ENCODE measurements around the gene OSGIN1.

Gene OSGIN1, protein sequence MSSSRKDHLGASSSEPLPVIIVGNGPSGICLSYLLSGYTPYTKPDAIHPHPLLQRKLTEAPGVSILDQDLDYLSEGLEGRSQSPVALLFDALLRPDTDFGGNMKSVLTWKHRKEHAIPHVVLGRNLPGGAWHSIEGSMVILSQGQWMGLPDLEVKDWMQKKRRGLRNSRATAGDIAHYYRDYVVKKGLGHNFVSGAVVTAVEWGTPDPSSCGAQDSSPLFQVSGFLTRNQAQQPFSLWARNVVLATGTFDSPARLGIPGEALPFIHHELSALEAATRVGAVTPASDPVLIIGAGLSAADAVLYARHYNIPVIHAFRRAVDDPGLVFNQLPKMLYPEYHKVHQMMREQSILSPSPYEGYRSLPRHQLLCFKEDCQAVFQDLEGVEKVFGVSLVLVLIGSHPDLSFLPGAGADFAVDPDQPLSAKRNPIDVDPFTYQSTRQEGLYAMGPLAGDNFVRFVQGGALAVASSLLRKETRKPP

DNA sequence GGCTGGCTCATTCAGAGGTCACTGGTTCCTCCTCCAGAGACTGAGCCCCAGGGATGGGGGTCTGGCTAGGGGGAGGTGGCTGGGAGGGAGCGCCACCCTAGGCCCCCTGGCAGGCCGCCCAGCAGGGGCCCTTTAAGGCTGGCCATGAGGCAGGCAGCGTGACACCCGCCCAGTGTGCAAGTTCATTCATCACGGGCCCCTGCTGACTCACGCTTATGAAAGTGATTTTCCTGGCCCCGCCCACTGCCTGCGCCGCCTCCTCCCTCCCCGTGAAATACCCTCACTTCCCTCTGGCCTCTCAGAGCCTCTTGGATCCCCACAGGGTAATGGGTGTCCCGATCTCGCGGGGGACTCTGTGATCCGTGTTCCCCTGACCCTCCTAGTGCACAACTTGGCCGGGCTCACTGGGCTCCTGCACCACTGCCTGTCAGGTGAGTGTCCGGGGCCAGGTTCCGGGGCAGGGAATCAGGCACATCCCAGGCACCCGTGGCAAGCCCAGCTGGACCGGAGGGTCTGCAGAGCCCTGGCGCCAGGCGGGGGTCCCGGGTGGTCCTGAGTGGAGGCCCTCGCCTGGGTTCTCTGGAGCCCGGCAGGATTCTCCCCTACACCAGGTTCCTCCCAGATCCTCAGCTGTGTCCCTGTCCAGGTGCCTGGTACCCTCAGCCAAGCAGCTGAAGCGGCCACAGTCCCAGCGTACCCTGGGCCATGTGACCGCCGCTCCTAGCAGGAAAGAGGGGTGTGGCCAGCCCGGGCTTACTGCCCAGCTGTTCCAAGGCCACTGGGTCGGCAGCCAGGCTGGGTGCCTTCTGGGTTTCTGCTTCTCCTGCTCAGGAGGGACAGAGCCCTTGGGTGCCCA lies at the start of gene OSGIN1:
OSGIN1 (plus strand) TSS at position 301 of the 856 bp plus-strand sequence. CDS start 4,432 bp downstream, outside the sequence.
- DNase-seq: peak; percentile 78 to 80

DNA sequence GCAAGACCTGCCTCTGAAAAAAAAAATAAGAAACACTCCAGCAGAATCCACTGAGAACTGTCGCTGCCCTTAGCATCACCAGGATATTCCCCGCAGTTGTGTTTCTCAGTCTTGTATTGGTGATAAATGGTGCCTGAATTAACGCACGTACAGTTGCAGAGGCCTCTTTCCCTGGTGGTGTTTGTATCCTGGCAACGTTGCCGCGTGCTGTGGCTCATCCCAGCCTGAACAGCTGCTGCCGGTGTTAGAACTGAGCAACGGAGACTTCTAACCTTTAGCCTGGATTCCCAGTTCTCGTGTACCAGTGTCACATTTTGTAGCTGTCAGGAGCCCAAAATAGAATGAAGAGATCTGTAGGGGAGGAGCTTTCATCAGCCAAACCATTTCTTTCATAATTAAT lies 49.3 kb upstream of the OSGIN1 start:
- DNase-seq: no peak

DNA sequence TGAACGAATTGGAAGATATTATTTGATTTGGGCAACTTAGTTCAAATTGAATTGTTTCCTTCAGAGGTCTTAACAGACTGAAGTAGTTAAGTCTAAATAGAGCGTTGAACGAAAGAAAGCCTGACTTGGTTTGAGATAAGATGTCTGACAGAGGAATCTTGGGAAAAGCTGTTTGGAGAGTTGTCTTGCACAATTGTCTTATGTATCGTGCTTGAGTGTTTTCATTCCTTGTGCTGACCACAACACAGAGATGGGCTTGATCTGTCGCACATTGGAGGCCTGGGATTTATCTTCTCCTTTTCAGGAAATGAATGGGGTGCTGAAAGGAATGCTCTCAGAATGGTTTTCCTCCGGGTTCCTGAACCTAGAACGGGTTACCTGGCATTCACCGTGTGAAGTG lies 46.4 kb upstream of the OSGIN1 start:
- DNase-seq: no peak

DNA sequence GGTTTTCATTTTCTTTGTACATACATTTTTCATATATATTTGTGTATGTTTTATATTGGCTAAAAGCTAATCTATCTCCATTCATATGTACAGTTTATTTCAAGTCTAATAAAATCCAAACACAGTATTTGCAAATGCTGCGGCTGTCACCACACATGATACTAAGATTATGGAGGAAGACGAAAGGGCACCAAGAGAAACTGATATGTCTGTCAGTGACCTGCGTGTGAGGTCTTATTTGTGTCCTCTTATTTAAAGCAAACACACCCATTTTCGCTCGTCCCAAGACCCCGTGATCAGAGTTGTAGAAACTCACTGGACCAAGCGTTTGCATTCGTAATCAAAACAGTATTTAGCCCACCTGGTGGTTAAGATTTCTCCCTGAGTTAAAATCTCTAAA lies 45.9 kb upstream of the OSGIN1 start:
- no peak for DNase-seq

DNA sequence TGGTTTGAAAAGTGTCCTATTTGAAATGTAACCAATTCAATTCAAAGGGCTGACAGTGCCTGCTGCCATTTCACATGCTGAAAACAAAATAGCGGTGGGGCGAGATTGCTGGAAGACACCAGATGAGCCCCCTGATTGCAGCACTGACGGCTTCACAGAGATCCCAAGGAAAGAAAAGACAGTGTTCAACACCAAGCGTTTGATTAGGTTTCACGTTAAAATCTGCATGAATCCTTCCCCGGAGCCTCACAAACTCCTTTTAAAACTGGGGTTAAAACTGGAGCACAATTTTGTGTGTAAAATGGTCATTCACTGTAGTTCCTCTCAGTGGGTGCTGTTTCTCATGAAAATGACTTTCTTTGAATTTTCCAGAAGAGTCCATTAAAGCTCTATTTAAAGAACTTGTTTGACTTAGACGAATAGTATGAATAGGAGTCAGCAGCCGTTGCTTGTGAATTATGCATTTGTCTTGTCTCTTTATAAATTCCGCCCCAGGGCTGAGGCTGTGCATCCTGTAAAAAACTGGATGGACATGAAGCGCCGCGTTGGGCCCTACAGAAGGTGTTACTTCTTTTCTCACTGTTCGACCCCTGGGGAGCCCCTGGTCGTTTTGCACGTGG lies 45.3 kb upstream of the OSGIN1 start:
- DNase-seq: no peak

DNA sequence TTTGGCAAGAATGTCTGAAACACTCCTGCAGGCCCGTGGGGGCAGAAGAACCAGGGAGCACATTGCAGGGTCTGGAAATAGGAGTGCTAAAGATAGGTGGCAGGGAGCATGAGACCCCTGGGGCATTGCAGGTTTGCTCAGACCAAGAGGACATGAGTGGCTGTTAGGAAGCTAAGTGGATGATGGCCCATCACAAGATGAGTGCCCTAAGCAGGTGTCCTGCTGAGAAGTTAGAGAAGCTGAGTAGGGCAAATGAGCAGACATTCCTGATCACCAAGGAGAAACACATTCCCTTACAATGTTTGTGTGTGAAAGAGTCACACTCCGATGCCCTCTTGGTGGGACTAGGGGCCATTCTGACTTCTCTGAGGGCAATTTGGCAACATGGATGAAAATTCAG lies 44.2 kb upstream of the OSGIN1 start:
- no peak for DNase-seq

DNA sequence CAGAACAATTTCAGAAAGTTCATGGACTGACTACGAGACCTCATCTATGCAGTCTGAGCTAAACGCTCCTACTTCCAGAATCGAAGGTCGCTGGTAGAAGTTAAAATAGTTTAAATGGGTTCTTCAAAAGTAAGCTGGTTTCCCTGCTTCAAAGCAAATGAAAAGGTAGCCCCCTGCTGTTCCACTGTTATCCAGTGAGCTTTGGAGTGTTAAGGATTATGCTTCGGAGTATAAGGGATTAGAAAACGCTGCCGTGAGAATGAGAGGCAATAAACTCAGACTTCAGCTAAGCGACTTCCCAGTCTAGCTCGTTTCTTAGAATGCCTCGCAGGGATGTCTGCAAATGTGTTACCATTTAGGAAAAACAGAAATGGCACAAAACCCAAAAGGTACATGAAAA lies 41.8 kb upstream of the OSGIN1 start:
- DNase-seq: no peak

DNA sequence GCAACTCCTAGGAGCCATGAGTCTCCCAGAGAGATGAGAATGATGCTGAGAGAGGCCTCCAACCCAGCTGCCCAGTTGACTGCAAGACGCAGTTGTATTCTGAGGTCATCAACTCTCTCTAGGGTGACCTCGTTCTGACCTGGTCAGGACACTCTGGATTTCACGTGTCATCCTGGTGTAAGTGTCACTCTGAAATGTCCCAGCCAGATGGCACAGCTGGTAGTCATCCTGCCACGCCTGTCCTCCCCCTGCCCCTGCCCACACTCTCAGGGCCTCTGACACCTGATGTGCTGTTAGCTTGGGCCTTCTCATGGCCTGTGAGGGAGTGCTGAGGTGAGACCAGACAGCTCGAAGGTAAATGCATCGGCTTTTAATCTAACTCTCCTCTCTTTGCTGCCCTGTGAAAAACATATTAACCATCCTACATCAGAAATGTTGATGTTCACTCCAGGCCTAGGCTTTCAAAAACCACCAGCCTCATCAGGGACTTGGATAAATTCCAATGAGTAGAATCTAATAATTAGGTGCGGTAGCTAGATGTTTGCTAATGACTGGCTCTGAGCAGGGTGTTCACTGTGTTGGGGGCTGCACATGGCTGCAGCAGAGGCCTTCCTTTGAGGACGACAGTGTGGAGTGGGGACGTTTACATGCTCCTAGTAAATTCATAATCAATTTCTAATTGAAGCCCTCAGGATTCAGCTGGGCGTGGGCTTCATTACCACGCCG lies 40.4 kb upstream of the OSGIN1 start:
- no peak for DNase-seq

DNA sequence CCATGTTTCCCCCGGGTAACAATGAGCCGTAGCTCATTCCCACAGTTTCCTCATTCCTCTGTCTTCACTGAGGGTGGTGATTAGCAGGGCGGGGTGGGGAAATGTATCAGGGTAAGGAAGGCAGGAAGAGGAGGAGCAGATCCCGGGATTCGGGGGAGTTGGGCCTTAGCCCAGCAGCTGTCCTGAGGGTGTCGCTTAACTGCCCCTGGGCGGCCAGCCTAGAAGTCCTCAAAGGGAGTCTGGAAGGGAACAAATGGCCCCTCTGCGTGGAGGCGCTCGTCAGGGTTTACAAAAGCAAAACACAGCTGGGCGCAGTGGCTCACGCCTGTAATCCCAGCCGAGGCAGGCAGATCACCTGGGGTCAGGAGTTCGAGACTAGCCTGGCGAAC lies 39.8 kb upstream of the OSGIN1 start:
- no peak for DNase-seq

DNA sequence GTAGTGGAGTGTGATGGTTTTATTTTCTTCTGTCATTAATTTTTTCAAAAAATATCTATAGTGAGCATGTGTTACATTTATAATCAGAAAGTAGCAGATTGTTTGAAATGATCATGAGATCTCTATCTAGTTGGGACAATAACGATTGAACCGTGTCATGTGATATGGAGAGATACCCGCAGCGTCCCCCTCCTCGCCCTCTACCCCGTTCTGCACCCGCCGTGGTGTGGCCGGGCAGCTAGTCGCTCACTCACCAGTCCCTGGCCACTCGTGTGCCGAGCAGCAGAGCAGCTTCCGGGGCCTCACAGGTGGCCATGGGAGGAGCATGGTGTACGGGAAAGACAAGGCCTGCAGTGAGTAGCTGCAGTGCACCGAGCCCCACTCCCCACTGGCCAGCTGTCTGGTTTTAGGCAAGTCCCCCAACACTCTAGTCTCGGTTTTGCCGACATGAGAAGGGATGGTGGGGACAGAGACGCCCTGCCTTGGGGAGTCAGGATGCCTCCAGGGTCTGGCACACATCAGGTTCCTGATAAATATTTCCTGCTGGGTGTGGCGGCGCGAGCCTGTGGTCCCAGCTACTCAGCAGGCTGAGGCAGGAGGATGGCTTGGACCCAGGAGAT lies 38.8 kb upstream of the OSGIN1 start:
- no peak for DNase-seq

DNA sequence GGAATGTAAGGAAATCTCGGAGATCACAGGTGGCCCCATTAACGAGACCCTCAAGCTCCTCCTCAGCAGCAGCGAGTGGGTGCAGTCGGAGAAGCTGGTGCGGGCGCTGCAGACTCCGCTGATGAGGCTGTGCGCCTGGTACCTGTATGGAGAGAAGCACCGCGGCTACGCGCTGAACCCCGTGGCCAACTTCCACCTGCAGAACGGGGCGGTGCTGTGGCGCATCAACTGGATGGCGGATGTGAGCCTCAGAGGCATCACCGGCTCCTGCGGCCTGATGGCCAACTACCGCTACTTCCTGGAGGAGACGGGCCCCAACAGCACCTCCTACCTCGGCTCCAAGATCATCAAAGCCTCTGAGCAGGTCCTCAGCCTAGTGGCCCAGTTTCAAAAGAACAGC lies 38.0 kb upstream of the OSGIN1 start:
- no peak for DNase-seq

DNA sequence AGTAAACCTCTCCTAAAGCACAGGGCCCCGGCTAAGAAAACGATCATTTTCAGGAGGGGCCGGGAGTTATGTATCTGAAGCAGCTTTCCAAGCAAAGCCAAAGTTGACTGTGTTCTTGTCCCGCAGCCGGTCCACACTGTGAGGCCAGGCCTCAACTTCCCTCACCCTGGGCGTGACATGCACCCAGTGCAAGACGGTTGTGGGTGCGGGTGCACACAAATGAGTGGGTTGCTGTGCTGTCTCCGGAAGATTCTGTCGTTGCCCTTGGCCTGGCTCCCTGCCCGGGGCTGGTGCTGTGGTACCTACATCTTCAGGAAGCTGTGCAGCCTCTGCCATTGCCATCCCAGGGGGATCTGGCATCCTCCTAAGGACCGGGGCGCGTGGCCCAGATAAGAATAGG lies 37.5 kb upstream of the OSGIN1 start:
- DNase-seq: no peak

DNA sequence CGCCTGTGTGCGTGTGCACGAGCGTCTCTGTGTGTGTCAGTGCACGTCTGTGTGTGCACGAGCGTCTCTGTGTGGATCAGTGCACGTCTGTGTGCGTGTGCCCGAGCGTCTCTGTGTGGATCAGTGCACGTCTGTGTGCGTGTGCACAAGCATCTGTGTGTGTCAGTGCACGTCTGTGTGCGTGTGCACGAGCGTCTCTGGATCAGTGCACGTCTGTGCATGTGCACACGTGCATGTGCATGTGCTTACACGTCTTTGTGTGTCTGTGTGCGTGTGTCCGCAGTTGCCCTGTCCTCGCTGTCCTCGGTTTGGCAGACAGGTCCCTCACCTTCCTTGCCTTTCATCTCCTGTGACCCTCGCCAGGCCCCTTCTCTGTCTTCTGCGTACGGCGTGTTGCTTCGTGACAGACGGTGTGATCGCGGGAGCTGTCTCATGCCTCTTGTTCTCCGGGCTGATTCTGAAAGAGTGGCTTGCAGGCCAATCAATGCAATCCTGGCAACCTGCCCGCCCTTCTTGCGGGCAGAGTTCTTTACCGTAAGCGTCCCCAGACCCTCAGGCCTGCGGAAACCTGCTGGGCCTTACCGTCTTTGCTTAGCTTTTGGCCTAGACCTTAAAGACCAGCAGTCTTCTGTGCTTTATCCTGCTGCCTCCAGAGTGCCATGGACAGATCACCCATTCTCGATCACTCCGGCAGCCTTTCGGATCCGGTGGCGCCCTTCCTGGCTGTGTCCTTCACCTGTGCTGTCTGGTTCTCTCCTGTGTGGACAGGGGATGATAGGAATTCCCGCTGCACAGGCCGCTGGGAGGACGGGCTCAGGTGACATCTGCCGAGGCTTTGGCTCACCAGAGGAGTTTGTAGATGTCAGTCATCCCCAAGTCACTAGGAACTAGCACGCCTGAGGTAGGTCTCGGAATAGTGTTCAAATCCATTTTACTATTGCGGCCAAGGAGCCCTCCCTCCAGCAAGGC lies 35.6 kb upstream of the OSGIN1 start:
- no peak for DNase-seq

DNA sequence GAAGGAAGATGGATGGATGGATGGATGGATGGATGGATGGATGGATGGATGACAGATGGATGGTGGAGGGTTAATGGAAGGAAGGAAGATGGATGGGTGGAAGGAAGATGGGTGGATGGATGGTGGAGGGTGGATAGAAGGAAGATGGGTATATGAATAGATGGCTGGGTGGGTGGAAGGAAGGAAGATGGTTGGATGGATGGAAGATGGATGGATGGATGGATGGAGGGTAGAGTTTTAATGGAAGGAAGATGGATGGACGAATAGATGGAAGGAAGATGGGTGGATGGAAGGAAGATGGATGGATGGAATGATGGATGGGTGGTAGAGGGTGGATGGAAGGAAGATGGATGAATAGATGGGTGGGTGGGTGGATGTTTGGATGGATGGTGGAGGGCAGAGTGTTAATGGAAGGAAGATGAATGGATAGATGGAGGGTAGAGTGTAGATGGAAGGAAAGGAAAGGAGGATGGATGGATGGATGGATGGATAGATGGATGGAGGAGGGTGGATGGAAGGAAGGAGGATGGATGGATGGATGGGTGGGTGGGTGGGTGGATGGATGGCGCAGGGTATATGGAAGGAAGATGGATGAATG lies 32.0 kb upstream of the OSGIN1 start:
- no peak for DNase-seq

DNA sequence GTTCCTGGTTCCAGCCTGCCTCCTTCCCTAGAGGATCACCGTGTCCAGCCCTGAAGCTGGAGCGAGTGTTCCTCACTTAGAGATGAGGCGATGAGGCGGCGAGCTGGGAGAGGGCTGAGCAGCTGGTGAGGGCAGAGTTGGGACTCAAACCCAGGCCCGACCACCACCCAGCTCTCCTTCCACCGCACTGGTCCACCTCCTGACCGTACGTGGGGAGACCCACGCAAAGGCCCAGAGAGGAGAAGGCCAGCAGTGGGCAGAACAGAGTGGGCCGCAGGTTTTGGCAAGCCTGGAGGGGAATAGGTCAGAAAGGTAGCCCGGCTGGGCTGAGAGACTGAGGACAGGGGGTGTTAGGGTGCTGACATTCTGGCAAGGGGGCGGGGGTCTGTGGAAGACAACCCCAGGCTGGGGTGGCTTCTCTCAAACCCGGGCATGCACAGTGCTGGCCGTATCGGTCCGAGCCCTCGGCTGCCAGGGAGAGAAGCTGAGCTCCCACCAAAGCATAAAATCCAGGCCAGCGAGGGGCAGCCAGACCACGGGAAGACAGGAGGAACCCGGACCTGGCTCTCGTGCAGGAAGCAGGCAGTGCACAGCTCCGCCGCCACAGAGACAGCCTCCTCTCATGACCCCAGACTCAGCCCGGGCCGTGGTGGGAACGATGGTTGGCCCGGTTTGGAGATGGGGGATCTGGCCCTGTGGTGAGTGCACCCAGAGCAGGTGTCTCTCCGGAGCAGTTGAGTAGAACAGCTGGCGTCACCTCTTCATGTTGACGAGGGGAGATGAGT lies 29.3 kb upstream of the OSGIN1 start:
- no peak for DNase-seq

DNA sequence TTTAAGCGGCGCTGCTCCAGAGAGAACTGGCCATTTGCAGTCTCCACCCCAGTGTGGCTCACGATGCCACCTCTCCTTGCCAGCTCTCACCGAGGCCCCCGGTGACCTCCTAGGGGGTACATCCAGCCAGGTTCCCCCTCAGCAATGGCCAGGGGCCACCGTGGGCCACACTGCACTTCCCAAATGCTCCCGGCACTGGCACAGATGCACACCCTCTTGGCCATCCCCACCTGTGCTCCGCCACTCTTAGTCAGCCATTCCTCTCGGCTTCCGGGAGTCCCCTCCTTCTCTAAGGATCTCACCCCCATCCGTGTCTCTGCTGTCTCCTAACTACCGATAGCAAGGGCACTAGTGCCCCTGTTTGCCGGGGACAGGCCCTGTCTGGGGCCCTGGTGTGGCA lies 28.4 kb upstream of the OSGIN1 start:
- no peak for DNase-seq

DNA sequence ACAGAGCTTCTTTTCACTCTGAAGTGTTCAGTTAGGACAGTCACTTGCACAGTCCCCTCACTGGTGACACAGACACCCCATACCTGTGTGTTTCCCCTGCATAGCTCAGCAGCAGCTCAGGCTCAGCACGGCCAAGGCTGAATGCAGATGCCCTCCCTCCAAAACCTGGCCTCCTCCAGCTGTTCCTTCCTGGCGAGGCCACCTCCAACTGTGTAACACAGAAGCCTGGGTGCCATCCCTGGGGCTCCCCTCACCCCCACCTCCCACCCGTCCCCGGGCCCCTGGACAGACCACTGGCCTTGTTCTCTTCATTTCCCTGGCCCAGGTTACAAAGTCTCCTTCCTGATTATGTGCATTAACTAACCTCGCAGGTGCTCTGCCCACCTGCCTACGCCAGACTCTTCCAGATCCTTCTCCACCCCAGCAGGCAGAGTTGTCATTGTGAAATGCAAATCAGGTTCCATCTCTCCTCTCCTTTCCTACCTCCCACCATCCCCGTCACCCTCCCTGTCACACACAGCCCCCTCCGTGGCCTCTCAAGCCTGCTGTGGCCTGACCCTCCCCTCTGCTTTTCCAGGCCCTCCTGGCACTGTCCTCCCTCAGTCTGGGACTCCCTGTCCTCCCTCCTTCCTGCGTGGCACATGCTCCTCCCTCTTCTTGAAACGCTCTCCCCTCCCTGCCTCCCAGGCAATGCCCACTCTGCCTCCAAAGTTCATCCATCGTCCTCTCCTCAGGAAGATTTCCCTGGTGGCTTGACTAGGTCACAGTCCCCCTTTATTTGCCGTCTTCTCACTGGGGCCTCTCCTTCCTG lies 27.7 kb upstream of the OSGIN1 start:
- no peak for DNase-seq

DNA sequence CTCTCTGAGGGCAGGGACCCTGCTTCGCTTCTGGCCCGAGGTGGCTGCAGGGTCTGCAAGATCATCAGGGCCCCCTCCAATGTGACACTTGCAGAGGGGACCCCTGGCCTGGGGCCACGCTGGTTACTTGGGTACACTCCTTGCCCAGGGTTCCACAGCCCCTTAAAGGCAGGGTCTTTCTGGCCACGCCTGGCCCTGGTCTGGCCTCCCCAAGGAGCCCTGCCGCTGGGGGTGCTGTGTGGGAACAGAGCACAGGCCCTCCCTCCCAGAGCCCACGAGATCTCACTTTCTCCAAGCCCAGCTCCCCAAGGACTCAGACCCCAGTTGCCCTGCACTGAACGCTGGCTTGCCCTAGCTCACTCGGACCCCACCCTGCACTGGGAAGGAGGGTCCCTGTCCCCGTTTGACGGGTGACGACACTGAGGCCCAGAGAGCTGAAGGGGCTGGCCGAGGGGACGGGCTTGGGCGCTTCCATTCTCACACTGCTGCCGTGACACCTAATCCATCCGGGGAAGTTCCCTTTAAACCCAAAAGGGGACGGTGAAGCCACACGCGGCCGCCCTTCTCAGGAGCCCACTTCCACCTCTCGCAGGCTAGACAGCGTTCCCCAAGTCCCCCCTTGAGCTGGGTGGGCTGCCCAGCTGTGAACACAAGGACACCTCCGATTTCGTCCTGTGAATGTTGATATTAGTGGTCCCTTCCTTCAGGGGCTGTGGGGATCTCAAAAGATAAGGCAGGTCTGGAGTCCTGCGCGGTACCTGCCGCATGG lies 26.9 kb upstream of the OSGIN1 start:
- no peak for DNase-seq
